ENCODE results near the gene PTPRO. TPM values are rescaled to one million over a fixed set of nuclear protein-coding genes. Genes with fewer than 3 reads are reported as not detected.

The PTPRO gene
- total RNA-seq, 1 donor from 2014 or later = not detected

Other genes starting within 250 kb of the PTPRO start
- gene RERG, start 101.1 kb upstream of the PTPRO start, total RNA-seq = under 0.01 TPM in 1 of 2 replicates, not detected in the other

All from dermis blood vessel endothelial cell (primary cell).